Ramos (cell line): ENCODE data around the gene SOX13.

Experiments used
- in situ Hi-C: fragments of 300-500 bp; cut with MboI; formaldehyde crosslinking; loops from one replicate; pipeline ENCODE4 v1.14.3; 2022; ENCODE audit warnings: low sequenced_read_pairs; ENCODE audit not compliant: unreplicated experiment

SOX13 gene

DNA sequence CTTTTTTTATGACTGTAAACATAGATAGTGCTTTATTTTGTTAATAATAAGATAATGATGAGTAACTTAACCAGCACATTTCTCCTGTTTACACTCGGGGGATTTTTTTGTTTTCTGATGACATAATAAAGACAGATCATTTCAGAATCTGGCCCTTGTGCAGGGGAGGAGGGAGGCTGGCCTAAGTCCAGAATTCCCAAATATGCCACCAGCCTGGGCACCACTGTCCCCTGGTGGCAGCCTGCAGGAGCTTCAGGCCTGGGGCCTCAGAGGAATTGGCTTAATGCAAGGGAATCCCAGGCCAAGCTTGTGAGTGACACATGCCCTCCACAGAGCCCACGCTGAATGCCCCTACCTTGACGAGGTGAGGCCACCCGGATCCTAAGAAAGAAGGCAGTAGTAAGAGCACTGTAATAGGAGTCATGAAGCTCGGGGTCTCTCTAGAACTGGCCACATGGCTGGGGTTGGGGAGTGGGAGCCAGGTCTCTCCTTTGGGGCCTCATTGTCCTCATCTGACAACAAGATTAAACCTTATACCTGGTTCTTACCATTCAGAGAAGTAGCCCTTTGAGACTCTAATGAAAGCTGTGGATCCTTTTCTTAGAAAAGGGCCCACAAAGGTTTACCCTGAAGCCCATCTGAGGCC, 54.8 kb downstream of the SOX13 start:
- in situ Hi-C loops = loop anchor here (5.0 to 25.0 kb wide), 2 partner anchors 265 to 865 kb away; partner anchors contain the start of gene SNRPE

GRCh38 chr1:204128464-204128963, 55.6 kb downstream of the SOX13 start:
- in situ Hi-C loops = loop anchor here (5.0 to 25.0 kb wide), 2 partner anchors 266 to 866 kb away; partner anchors contain the start of gene SNRPE

- in situ Hi-C loops = loop anchor here (5.0 to 25.0 kb wide), 2 partner anchors 267 to 867 kb away; partner anchors contain the start of gene SNRPE
These were observed 56.3 kb downstream of the SOX13 start for GRCh38 chr1:204128964-204129896.

GRCh38 chr1:204130178-204130577, 57.3 kb downstream of the SOX13 start:
- in situ Hi-C loops = loop anchor here (25.0 kb wide), 1 partner anchor 868 kb away; no protein-coding TSS in a partner anchor

DNA sequence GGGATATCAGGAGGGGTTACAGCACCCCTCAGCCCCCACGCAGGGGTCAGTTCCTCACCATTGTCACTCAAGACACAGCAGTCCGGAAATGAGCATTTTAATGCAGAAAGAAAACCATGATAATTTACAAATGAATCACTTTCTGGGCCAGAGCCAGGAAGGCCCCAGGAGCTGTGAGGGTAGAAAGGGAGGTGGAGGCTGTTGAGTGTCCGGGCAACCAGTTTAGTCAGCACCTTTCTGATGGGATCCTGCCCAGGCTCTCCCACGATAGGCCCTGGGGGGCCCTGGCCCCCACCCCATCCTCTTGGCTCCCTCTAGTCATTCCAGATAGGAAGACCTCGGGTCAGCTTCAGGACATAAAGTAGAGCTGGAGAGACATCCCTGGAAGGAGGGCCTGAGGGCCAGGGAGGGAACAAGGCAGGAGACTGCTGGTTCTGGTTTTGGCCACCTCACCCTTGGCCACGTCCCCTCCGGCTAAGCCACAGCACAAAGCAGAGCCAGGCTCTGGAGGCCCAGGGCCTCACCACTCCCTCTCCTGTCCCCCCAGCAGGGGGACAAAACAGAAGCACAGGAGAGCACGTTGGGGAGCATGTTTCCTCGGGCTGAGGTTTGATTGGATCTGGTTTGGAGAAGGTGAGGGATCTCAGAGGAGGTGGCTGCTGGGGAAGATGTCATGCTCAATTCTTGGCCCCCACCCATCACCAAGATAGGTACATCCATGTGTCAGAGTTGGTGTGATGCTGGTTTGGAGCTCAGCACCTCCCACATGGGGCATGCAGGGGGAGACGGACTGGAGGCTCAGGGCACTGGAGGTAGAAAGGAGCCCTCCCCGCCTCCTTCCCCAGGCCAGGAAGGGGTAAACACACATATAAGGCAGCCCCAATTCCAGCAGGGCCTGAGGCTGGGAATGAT, 58.3 kb downstream of the SOX13 start:
- in situ Hi-C loops = loop anchor here (25.0 kb wide), 1 partner anchor 869 kb away; no protein-coding TSS in a partner anchor

- in situ Hi-C loops = loop anchor here (25.0 kb wide), 1 partner anchor 870 kb away; no protein-coding TSS in a partner anchor
These were observed 59.1 kb downstream of the SOX13 start for GRCh38 chr1:204131978-204132377.

DNA sequence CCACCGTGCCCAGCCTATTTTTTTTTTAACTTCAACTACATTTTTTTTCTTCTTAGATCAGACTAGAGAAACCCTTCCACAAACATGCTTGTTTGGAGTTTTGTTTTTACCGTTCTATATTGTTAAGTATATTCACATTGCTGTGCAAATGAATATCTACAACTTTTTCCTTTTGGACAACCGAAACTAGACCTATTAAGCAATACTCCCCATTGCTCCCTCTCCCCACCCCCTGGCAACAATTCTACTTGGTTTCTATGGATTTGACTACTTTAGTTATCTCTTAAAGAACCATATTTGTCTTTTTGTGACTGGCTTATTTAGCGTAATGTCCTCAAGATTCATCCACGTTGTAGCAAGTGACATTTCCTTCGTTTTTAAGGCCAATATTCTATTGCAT, 59.8 kb downstream of the SOX13 start:
- in situ Hi-C loops = loop anchor here (25.0 kb wide), 1 partner anchor 870 kb away; no protein-coding TSS in a partner anchor

GRCh38 chr1:204134103-204134502, 61.2 kb downstream of the SOX13 start:
- in situ Hi-C loops = loop anchor here (25.0 kb wide), 1 partner anchor 872 kb away; no protein-coding TSS in a partner anchor

GRCh38 chr1:204136814-204137213, 63.9 kb downstream of the SOX13 start:
- in situ Hi-C loops = loop anchor here (25.0 kb wide), 1 partner anchor 875 kb away; no protein-coding TSS in a partner anchor

GRCh38 chr1:204139088-204139487, 66.2 kb downstream of the SOX13 start:
- in situ Hi-C loops = loop anchor here (25.0 kb wide), 1 partner anchor 877 kb away; no protein-coding TSS in a partner anchor

- in situ Hi-C loops = loop anchor here (25.0 kb wide), 1 partner anchor 878 kb away; no protein-coding TSS in a partner anchor
These were observed 67.0 kb downstream of the SOX13 start for GRCh38 chr1:204139952-204140351.

DNA sequence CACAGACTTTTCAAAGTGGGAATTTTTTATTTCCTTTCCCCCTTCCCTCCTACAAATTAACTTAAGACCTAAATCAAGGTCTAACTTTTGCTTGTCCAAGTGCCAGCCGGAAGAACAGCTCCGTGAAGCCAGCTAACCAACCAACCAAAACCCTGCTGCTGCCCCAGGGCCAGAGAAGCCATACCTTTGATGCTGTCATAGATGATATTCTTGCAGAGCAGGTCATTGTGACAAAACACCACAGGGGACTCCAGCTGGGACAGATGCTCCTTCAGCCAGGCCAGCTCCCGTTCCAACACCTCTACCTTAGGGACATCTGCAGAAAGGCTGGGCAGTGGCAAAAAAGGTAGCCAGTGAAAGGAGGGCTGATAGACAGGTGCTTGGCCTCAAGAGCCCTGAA, 68.2 kb downstream of the SOX13 start:
- in situ Hi-C loops = loop anchor here (25.0 kb wide), 1 partner anchor 879 kb away; no protein-coding TSS in a partner anchor

DNA sequence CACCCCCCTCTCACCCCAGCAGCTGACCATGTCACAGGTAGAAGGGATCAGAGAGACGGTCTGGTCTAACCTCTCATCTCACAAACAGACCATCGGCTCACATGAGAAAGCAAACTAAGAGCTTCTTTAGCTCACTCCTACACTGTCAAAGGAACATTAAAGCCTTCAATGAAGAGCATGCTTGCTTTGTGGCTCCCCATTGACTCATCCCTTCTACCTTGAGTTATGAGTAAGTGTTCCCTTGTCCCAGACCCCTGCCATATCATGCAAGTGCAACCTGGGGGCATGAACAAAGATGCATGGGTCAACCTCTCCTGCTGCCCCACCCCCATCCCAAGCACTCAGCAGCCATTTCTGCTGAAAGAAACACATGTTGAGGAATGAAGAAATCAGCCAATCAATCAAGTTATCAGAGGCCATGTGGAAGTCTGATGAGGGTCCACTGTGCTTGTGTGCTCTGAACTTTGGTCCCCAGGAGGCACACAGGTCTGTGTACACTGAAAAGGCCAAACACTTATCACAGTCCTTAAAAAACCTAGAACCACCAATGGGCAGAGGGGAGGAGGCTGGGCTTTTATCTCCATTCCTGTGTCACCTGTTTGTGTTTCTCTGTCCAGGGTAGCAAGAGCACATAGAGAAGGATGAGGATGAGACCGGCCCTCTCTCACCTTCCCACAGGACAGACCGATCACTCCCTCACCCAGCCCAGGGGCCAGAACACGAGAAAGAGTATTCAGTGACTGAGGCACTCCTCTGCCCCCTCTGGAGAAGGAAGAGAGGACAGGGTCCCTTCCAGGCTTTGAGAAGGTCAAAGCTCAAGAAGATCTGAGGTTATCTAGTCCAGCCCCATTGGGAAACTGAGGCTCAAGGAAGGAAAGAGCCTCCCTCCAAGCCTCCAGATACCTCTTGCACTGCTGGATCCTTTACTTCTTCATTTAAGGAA, 69.4 kb downstream of the SOX13 start:
- in situ Hi-C loops = loop anchor here (25.0 kb wide), 1 partner anchor 880 kb away; no protein-coding TSS in a partner anchor

DNA sequence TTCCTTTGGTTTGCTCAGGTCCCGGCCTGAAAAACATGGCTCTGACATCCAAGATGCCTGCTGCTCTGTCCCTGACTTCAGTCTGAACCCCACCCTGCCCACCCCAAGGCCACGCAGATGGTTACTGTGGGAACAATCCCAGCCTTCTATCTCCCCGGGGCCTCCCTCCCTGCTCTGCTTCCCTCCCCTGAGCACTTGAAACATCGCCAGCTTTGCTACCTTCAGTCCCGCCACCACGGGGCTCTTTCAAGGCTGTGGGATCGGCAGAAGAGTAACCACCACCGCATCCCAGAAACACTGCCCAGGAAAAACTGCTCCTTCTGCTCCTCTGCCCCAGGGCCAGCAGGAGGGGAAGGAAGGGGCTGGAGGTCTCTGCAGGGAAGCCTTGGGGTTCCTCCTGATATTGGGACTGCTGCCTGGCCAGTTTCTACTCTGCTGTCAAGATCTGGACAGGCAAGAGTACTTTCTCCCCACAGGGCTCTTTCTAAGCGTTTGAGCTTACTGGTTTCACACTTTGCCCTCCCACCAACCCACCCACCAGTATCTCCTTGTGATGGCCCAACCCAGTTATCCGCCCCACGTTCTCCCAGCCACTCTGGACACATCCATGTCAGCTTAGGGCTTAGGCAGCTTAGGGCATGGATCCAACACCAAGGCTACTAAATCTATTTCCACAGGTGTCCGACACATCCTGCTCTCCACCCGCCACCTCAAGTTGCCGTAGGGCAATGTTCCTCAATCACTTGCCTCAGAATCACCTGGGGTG, 70.5 kb downstream of the SOX13 start:
- in situ Hi-C loops = loop anchor here (25.0 kb wide), 1 partner anchor 881 kb away; no protein-coding TSS in a partner anchor

GRCh38 chr1:204145033-204145504, 72.2 kb downstream of the SOX13 start:
- in situ Hi-C loops = loop anchor here (25.0 kb wide), 1 partner anchor 883 kb away; no protein-coding TSS in a partner anchor

- in situ Hi-C loops = loop anchor here (25.0 kb wide), 1 partner anchor 884 kb away; no protein-coding TSS in a partner anchor
These were observed 73.4 kb downstream of the SOX13 start for GRCh38 chr1:204146309-204146708.

DNA sequence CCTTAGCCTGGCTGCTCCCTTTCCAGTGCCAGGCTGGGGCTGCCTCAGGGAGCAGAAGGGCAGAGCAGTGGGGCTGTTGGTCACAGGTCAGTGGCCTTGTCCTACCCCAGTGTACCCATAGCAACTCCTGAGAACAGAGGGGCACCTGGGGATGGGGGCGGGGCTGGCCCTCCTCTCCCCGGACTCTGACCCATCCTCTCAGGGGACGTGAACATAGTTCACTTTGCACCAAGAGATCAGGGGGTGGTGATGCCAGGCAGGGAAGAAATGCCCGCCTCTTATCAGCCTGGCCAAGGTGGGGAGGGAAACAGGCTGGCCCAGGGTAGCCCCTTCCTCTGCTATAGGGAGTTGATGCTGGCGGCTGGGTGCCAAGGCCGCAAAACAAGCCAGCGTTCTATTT, 74.0 kb downstream of the SOX13 start:
- in situ Hi-C loops = loop anchor here (25.0 kb wide), 1 partner anchor 885 kb away; no protein-coding TSS in a partner anchor
